Right forelimb (tissue), 1 donor: ENCODE measurements around the gene YJEFN3.

Experiments used
- DNase-seq: peaks from one replicate; pipeline ENCODE4 v3.0.0-alpha.2; 2018

The YJEFN3 gene

GRCh38 chr19:19528721-19529490, at the start of gene YJEFN3:
Gene YJEFN3 (plus strand): TSS chr19:19528911. CDS start chr19:19528933, 22 bp downstream.
- no peak for DNase-seq

GRCh38 chr19:19480688-19481087, 48.0 kb upstream of the YJEFN3 start:
- DNase-seq, result no peak

GRCh38 chr19:19482809-19483596, 45.7 kb upstream of the YJEFN3 start:
- peak; percentile 71 for DNase-seq

- no peak for DNase-seq
Measured at GRCh38 chr19:19485161-19485997, 43.3 kb upstream of the YJEFN3 start.

GRCh38 chr19:19485998-19486290, 42.8 kb upstream of the YJEFN3 start:
- DNase-seq, result no peak

GRCh38 chr19:19486343-19487076, 42.2 kb upstream of the YJEFN3 start:
- no peak for DNase-seq

- no peak for DNase-seq
Measured at GRCh38 chr19:19487077-19487949, 41.4 kb upstream of the YJEFN3 start.

GRCh38 chr19:19487950-19488874, 40.5 kb upstream of the YJEFN3 start:
- no peak for DNase-seq

- DNase-seq, result peak; percentile 80
Measured at GRCh38 chr19:19488875-19489690, 39.6 kb upstream of the YJEFN3 start.

- DNase-seq, result no peak
Measured at GRCh38 chr19:19489804-19490204, 38.9 kb upstream of the YJEFN3 start.

GRCh38 chr19:19490214-19490968, 38.3 kb upstream of the YJEFN3 start:
- DNase-seq, result peak; percentile 89

GRCh38 chr19:19491321-19492025, 37.2 kb upstream of the YJEFN3 start:
- no peak for DNase-seq

- DNase-seq, result no peak
Measured at GRCh38 chr19:19492026-19492610, 36.6 kb upstream of the YJEFN3 start.

- DNase-seq, result no peak
Measured at GRCh38 chr19:19493841-19494546, 34.7 kb upstream of the YJEFN3 start.

- DNase-seq, result no peak
Measured at GRCh38 chr19:19495614-19496603, 32.8 kb upstream of the YJEFN3 start.
